SK-N-SH treated with all-trans-retinoic acid at 6 μM for 48 hours (cell line): Measurements from ENCODE around the gene TMEM163.

Experiments used
- ATAC-seq: fragments of 200-7000 bp; cut with Tn5 transposase; 3 replicates; pipeline ENCODE4 v1.9.1; 2020; ENCODE audit warnings: mild to moderate bottlenecking, moderate library complexity
- ARNTL ChIP-seq: fragments of 450-650 bp; formaldehyde crosslinking; IDR thresholded peaks from 2 replicates; pipeline ENCODE4 v1.5.0; 2020; ENCODE audit warnings: low read depth, mild to moderate bottlenecking, moderate library complexity, borderline replicate concordance
- BACH2 ChIP-seq: fragments of 250-450 bp; sonication (Bioruptor Pico); IDR thresholded peaks from 2 replicates; pipeline ENCODE4 v1.9.0; 2021; ENCODE audit warnings: mild to moderate bottlenecking, borderline replicate concordance
- CREB5 ChIP-seq: fragments of 250-450 bp; sonication (Bioruptor Pico); IDR thresholded peaks from 2 replicates; pipeline ENCODE4 v1.5.1; 2020; ENCODE audit warnings: low read depth, mild to moderate bottlenecking, moderate library complexity
- CSDC2 ChIP-seq: fragments of 250-450 bp; sonication (Bioruptor Pico); IDR thresholded peaks from 2 replicates; pipeline ENCODE4 v1.5.0; 2020; ENCODE audit warnings: mild to moderate bottlenecking, moderate library complexity
- CSRNP3 ChIP-seq: fragments of 250-450 bp; sonication (Bioruptor Pico); IDR thresholded peaks from 2 replicates; pipeline ENCODE4 v1.5.1; 2021; ENCODE audit warnings: mild to moderate bottlenecking, moderate library complexity
- ISL1 ChIP-seq: fragments of 250-450 bp; sonication (Bioruptor Pico); IDR thresholded peaks from 2 replicates; pipeline ENCODE4 v2.1.2; 2022; ENCODE audit warnings: mild to moderate bottlenecking, moderate library complexity
- PATZ1 ChIP-seq: fragments of 250-450 bp; sonication (Bioruptor Pico); IDR thresholded peaks from 2 replicates; pipeline ENCODE4 v1.8.0; 2020; ENCODE audit warnings: mild to moderate bottlenecking, moderate library complexity, borderline replicate concordance
- PPARA ChIP-seq: fragments of 250-450 bp; sonication (Bioruptor Pico); IDR thresholded peaks from 2 replicates; pipeline ENCODE4 v1.5.0; 2020; ENCODE audit warnings: mild to moderate bottlenecking, borderline replicate concordance
- SNAI2 ChIP-seq: fragments of 250-450 bp; sonication (Bioruptor Pico); IDR thresholded peaks from 2 replicates; pipeline ENCODE4 v1.5.0; 2020; ENCODE audit warnings: mild to moderate bottlenecking, moderate library complexity
- TCF4 ChIP-seq: fragments of 250-450 bp; sonication (Bioruptor Pico); IDR thresholded peaks from 2 replicates; pipeline ENCODE4 v1.8.0; 2021; ENCODE audit warnings: mild to moderate bottlenecking, moderate library complexity, borderline replicate concordance
- TOX ChIP-seq: fragments of 250-450 bp; sonication (Bioruptor Pico); IDR thresholded peaks from 2 replicates; pipeline ENCODE4 v1.8.0; 2021; ENCODE audit warnings: mild to moderate bottlenecking, moderate library complexity, borderline replicate concordance
- TSHZ2 ChIP-seq: fragments of 250-450 bp; sonication (Bioruptor Pico); IDR thresholded peaks from 2 replicates; pipeline ENCODE4 v1.5.0; 2020; ENCODE audit warnings: mild to moderate bottlenecking, moderate library complexity
- ZC3H10 ChIP-seq: fragments of 250-450 bp; sonication (Bioruptor Pico); IDR thresholded peaks from 2 replicates; pipeline ENCODE4 v1.5.1; 2021; ENCODE audit warnings: mild to moderate bottlenecking, moderate library complexity
- ZFP3 ChIP-seq: fragments of 250-450 bp; sonication (Bioruptor Pico); IDR thresholded peaks from 2 replicates; pipeline ENCODE4 v1.5.0; 2020; ENCODE audit warnings: mild to moderate bottlenecking, moderate library complexity
- ZFP30 ChIP-seq: fragments of 450-650 bp; formaldehyde crosslinking; IDR thresholded peaks from 2 replicates; pipeline ENCODE4 v1.5.0; 2022; ENCODE audit warnings: mild to moderate bottlenecking, moderate library complexity
- ZNF565 ChIP-seq: fragments of 450-650 bp; formaldehyde crosslinking; conservative IDR thresholded peaks from 2 replicates; pipeline ENCODE4 v1.5.0; 2020; ENCODE audit warnings: low read depth, mild to moderate bottlenecking, moderate library complexity
- ZNF70 ChIP-seq: fragments of 450-650 bp; formaldehyde crosslinking; IDR thresholded peaks from 2 replicates; pipeline ENCODE4 v1.5.0; 2020; ENCODE audit warnings: mild to moderate bottlenecking, moderate library complexity
- ZNF8 ChIP-seq: fragments of 450-650 bp; formaldehyde crosslinking; IDR thresholded peaks from 2 replicates; pipeline ENCODE4 v1.5.0; 2020; ENCODE audit warnings: mild to moderate bottlenecking, moderate library complexity
- TF ChIP-seq, protein P1 (sequence below): fragments of 250-450 bp; sonication (Bioruptor Pico); IDR thresholded peaks from 2 replicates; pipeline ENCODE4 v1.8.0; 2021; ENCODE audit warnings: low read depth, mild to moderate bottlenecking, moderate library complexity, borderline replicate concordance

Gene TMEM163

GRCh38 chr2:134449751-134450513 lies 268.9 kb downstream of the TMEM163 start:
- no peak for ATAC-seq
- TF ChIP-seq ISL1: no peak
- no peak for TF ChIP-seq PPARA
- no peak for TF ChIP-seq ZNF565 (CRISPR knock-in tag)
- TF ChIP-seq TOX (CRISPR knock-in tag): no peak
- TF ChIP-seq, protein P1, sequence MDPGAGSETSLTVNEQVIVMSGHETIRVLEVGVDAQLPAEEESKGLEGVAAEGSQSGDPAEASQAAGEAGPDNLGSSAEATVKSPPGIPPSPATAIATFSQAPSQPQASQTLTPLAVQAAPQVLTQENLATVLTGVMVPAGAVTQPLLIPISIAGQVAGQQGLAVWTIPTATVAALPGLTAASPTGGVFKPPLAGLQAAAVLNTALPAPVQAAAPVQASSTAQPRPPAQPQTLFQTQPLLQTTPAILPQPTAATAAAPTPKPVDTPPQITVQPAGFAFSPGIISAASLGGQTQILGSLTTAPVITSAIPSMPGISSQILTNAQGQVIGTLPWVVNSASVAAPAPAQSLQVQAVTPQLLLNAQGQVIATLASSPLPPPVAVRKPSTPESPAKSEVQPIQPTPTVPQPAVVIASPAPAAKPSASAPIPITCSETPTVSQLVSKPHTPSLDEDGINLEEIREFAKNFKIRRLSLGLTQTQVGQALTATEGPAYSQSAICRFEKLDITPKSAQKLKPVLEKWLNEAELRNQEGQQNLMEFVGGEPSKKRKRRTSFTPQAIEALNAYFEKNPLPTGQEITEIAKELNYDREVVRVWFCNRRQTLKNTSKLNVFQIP: no peak
- no peak for TF ChIP-seq ZFP3 (CRISPR knock-in tag)
- TF ChIP-seq BACH2 (CRISPR knock-in tag): no peak
- no peak for TF ChIP-seq PATZ1 (CRISPR knock-in tag)
- no peak for TF ChIP-seq ZC3H10
- no peak for TF ChIP-seq TCF4 (CRISPR knock-in tag)
- TF ChIP-seq SNAI2 (CRISPR knock-in tag): no peak
- no peak for TF ChIP-seq CSRNP3 (CRISPR knock-in tag)
- no peak for TF ChIP-seq ZNF70 (CRISPR knock-in tag)
- no peak for TF ChIP-seq ZFP30 (CRISPR knock-in tag)
- no peak for TF ChIP-seq ZNF8 (CRISPR knock-in tag)
- no peak for TF ChIP-seq CSDC2 (CRISPR knock-in tag)

- ATAC-seq: no peak
- no peak for TF ChIP-seq ZNF8 (CRISPR knock-in tag)
- TF ChIP-seq, protein P1: no peak
- TF ChIP-seq ZC3H10: no peak
- no peak for TF ChIP-seq CREB5 (CRISPR knock-in tag)
- TF ChIP-seq CSDC2 (CRISPR knock-in tag): no peak
- no peak for TF ChIP-seq TSHZ2
- no peak for TF ChIP-seq TOX (CRISPR knock-in tag)
- no peak for TF ChIP-seq ZFP3 (CRISPR knock-in tag)
- TF ChIP-seq PATZ1 (CRISPR knock-in tag): no peak
- TF ChIP-seq ZNF565 (CRISPR knock-in tag): no peak
- TF ChIP-seq ZNF70 (CRISPR knock-in tag): no peak
- TF ChIP-seq ISL1: no peak
- no peak for TF ChIP-seq ZFP30 (CRISPR knock-in tag)
- no peak for TF ChIP-seq ARNTL (CRISPR knock-in tag)
- no peak for TF ChIP-seq SNAI2 (CRISPR knock-in tag)
These were observed 269.6 kb downstream of the TMEM163 start for GRCh38 chr2:134449157-134449556.
